ENCODE results near the gene MCU. TPM values are rescaled to one million over a fixed set of nuclear protein-coding genes. Genes with fewer than 3 reads are reported as not detected.

Gene MCU
- total and polyA plus RNA-seq, 10 donors: 7.2 to 29.2 (median 19.4) TPM

- WGBS, 5 donors: 79 to 91% (median 83%) methylated on average over 3 of the region's 3 CpGs
- DNase-seq: no peak
- Histone ChIP-seq H3K9me3 (no peaks in the 10 kb centered on the region), H3K36me3 (peaks cover 0 to 5% (median 0%) of the 10 kb centered on the region in 6 donors), H3K27me3 (replicated peaks in 1 of 7) (no peaks in the 10 kb centered on the region), H3K4me1 (peaks cover 0 to 21% (median 13%) of the 10 kb centered on the region in 6 donors), H3K4me3 (no peak overlapping the region), H3K27ac (no peak overlapping the region)
- intact Hi-C loops (cut with DNase I; ENCODE audit: low total_unique reads): no loop called here
- TF ChIP-seq CTCF (IDR thresholded peaks at IDR 0.05 in 8 of 11, conservative IDR thresholded peaks at IDR 0.05 in 3 of 11) (no peak), POLR2AphosphoS5 (IDR thresholded peaks at IDR 0.05) (no peak), POLR2A (IDR thresholded peaks at IDR 0.05) (no peak)
Measured at GRCh38 chr10:72790216-72790990, 98.5 kb downstream of the MCU start.

- H3K27me3 ChIP-seq (replicated peaks in 1 of 7): no peaks in the 10 kb centered on the region
- TF ChIP-seq POLR2A (IDR thresholded peaks at IDR 0.05) (no peak), CTCF (IDR thresholded peaks at IDR 0.05 in 8 of 11, conservative IDR thresholded peaks at IDR 0.05 in 3 of 11) (no peak), POLR2AphosphoS5 (IDR thresholded peaks at IDR 0.05) (no peak)
- H3K9me3 ChIP-seq: no peaks in the 10 kb centered on the region
- WGBS, 5 donors: 69 to 87% (median 79%) methylated on average over 3 of the region's 3 CpGs
- DNase-seq: no peak
- H3K36me3 ChIP-seq: peaks cover 0 to 5% (median 0%) of the 10 kb centered on the region in 6 donors
- intact Hi-C loops (cut with DNase I; ENCODE audit: low total_unique reads): no loop called here
- peaks cover 0 to 15% (median 5%) of the 10 kb centered on the region in 6 donors for H3K4me1 ChIP-seq
- H3K4me3 ChIP-seq: no peak overlapping the region
- peak overlapping the region in 5 of 8 donors; percentile 1 to 40 (median 31) for H3K27ac ChIP-seq
Measured at GRCh38 chr10:72792288-72792687, 100.3 kb downstream of the MCU start.

GRCh38 chr10:72793752-72794151 lies 101.8 kb downstream of the MCU start:
- peaks cover 0 to 5% (median 0%) of the 10 kb centered on the region in 6 donors for H3K36me3 ChIP-seq
- H3K4me1 ChIP-seq: peaks cover 0 to 15% (median 5%) of the 10 kb centered on the region in 6 donors
- no peaks in the 10 kb centered on the region for H3K27me3 ChIP-seq (replicated peaks in 1 of 7)
- DNase-seq: no peak
- intact Hi-C loops (cut with DNase I; ENCODE audit: low total_unique reads): no loop called here
- H3K27ac ChIP-seq: no peak overlapping the region
- H3K9me3 ChIP-seq: no peaks in the 10 kb centered on the region
- WGBS, 5 donors: 95 to 100% (median 100%) methylated on average over 1 of the region's 1 CpG
- TF ChIP-seq POLR2AphosphoS5 (IDR thresholded peaks at IDR 0.05) (no peak), POLR2A (IDR thresholded peaks at IDR 0.05) (no peak), CTCF (IDR thresholded peaks at IDR 0.05 in 8 of 11, conservative IDR thresholded peaks at IDR 0.05 in 3 of 11) (no peak)
- H3K4me3 ChIP-seq: no peak overlapping the region

- H3K4me3 ChIP-seq: no peak overlapping the region
- no peaks in the 10 kb centered on the region for H3K27me3 ChIP-seq (replicated peaks in 1 of 7)
- no peak for TF ChIP-seq POLR2A (IDR thresholded peaks at IDR 0.05)
- no peak for TF ChIP-seq CTCF (IDR thresholded peaks at IDR 0.05 in 8 of 11, conservative IDR thresholded peaks at IDR 0.05 in 3 of 11)
- TF ChIP-seq POLR2AphosphoS5 (IDR thresholded peaks at IDR 0.05): no peak
- no peak overlapping the region for H3K27ac ChIP-seq
- intact Hi-C loops (cut with DNase I; ENCODE audit: low total_unique reads): no loop called here
- 84 to 95% (median 94%) methylated on average over 2 of the region's 2 CpGs for WGBS, 5 donors
- H3K9me3 ChIP-seq: no peaks in the 10 kb centered on the region
- peaks cover 0 to 5% (median 0%) of the 10 kb centered on the region in 6 donors for H3K36me3 ChIP-seq
- peaks cover 0 to 15% (median 5%) of the 10 kb centered on the region in 6 donors for H3K4me1 ChIP-seq
- DNase-seq: no peak
Measured at GRCh38 chr10:72794260-72794659, 102.3 kb downstream of the MCU start.

Measured in spleen (tissue), 11 donors.